Renal pelvis (tissue), 4 donors: ENCODE data around the gene CD2. TPM values are rescaled to one million over a fixed set of nuclear protein-coding genes. Genes with fewer than 3 reads are reported as not detected.
A peak's percentile ranks its signal among the peaks of the same experiment; 100 is the strongest.

Source experiments
- DNase-seq: peaks from one replicate; pipeline ENCODE4 v3.0.0-alpha.2; 2013
- polyA plus RNA-seq, 3 donors: library from polyadenylated mRNA; unstranded; fragments of 120-200 nt; gene quantifications; one replicate each; pipeline ENCODE4 v1.2.1, GENCODE V29; 2013; ENCODE audit not compliant: insufficient read length in 3 of 3

CD2 gene
- polyA plus RNA-seq, 3 donors = 0.14 to 0.36 TPM; not detected in 1

DNA sequence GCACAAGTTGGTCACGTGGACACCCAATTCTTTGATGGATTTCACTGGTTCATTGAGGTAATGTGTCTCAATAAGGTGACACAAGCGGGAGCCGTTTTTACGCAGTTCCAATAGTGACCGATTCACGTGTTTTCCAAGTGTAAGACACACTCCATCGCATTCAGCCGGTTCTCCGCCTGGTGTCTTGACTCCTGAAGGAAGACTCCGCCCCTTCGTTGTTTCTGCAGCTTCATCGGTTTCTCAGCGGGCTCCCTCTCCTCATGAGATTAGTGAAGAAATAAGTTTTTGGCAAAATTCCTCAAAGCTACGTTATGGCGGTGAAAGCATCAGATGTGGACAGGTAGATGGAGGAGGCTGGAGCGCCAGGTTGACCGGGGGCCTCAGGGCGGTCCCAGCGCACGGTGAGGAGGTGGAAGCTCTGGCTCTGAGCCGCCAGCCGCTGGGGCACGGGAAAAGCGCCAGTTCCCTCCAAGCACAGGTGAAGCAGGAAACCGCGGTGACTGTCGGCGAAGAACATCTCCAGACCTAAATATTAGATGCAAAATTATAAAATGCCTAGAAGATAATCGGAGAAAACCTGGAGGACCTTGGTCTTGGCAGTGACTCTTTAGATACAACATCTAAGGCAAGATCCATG lies 21.0 kb downstream of the CD2 start:
- no peak for DNase-seq

DNA sequence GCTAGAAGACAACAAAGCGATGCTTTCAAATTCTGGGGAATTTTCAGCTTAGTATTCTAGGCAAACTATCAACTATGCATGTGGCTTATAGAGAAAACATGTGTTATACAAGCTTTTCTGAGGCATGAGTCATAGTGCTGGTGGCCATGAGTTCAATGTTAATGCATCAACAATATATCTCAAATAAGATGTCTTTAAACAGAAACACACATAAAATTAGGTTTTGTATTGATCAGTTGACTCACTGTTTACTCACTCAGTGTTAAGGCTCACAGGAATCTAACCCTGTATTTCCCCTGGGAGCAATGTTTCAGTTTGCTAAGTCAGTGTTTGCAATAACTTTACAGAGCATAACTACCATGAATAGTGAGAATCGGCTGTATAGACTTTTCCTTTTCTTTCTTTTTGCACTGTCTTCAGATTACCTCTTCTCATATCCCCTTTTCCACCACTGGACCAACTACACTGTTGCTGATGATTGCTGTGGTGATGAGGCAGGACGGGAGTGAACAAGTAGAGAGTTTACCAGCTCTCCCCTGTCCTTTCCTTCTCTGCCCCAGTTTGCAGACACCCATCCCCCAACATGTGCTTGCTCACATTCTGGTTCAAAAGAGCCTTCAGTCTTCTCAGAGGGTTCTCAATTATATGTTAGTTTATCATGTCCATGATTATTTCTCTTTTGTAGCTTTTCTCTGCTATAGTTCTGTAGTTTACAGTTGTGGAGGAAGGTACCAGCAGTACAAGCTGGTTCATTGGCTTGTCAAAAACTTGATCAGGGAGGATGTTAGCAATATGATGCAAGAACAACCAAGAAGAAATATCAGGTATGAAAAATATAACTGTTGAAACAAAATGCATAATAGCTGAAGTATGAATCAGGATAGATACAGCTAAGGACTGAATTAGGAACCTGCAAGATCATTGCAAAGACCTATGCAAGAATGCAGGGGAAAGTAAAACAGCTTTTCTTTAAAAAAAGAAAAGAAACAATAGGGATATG lies 23.9 kb downstream of the CD2 start:
- no peak for DNase-seq

DNA sequence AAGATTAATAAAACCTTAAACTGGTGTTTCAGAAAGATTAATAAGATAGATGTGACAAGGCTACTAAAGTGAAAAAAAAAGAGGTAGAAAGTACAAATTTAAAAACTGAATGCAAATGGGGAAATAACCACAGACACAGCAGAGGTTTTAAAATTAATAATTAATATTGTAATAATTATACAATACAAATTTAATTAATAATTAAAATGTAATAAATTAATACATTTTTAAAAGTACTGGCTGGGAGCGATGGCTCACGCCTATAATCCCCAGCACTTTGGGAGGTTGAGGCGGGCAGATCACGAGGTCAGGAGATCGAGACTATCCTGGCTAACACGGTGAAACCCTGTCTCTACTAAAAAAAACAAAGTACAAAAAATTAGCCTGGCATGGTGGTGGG lies 26.8 kb downstream of the CD2 start:
- no peak for DNase-seq

DNA sequence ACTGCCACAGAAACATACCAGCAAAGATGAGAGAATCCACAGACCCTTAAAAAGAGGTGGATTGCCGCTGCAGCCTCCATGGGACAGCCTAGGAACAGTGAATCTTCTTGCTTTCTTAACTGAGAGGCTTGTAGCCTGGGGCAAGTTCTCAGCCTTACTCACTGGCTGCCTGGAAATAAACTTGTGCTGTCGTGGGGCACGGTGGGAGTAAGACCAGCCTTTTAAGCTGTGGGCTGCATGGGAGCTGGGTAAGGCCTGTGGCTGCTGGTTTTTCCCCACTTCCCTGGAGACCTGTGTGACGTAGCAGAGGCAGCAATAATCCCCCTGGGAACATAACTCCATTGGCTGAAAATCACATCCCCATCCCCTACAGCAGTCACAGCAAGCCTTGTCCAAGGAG lies 30.8 kb downstream of the CD2 start:
- no peak for DNase-seq

DNA sequence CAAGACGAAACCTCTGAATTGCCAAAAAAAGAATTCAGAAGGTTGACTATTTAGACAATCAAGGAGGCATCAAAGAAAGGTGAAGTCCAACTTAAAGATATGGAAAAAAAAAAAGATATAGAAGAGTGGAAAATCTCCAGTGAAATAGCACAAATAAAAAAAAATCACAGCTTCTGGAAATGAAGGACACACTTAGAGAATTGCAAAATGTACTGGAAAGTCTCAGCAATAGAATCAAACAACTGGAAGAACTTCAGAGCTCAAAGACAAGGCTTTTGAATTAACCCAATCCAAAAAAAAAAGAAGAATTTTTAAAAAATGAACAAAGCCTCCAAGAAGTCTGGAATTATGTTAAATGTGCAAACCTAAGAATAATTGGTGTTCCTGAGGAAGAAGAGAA lies 31.8 kb downstream of the CD2 start:
- no peak for DNase-seq

DNA sequence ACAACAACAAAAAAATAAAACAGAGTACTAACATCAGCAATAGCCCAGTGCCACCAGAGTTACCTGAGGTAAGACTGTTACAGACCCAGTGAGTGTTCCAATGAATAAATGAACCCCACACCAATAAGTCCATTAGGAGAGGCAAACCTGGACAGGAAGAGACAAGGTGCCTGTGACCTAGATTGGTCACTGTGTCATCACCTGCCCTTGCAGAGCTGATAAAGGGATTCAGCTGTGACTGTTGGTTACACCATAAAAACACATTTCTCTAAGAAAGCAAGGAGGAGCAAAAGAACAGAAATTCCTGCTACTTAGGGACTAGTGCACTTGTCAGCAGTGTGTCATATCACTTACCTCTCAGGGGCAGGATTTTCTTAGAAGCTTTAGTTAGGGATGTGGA lies 37.5 kb downstream of the CD2 start:
- no peak for DNase-seq

DNA sequence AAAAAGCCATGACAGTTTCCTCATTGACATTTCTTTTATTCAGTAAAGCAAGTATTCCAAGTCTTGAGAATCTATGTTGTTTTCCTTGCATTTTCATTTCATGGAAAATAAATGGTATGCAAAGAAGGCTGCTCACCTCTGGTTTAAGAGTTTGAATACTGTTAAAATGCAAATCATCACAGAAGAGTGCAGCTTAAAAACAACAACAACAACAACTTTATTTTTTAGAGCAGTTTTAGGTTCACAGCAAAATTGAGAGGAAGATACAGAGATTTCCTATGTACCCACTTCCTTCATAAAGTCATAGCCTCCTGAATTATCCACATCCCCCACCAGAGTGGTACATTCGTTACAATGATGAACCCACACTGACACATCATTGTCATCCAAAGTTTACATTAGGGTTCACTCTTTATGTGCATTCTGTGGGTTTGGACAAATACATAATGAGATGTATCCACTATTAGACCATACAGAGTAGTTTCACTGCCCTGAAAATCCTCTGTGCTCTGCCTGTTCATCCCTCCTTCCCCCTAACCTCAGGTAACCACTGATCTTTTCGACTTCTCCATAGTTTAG lies 39.2 kb downstream of the CD2 start:
- DNase-seq = no peak

DNA sequence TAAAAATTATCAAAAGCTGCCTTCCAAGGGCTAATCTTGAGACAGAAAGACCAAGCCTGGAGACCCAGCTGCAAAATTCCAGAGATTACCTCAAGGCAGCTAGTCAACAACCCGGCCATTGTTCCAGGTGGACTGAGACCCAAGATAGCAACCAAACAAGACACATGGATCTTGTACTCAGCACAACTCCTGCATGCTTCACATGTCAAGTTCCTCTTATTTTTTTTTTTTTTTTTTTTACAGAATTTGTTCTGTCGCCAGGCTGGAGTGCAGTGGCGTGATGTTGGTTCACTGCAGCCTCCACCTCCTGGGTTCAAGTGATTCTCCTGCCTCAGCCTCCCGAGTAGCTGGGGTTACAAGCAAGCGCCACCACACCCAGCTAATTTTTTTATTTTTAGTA lies 40.1 kb downstream of the CD2 start:
- DNase-seq = no peak

DNA sequence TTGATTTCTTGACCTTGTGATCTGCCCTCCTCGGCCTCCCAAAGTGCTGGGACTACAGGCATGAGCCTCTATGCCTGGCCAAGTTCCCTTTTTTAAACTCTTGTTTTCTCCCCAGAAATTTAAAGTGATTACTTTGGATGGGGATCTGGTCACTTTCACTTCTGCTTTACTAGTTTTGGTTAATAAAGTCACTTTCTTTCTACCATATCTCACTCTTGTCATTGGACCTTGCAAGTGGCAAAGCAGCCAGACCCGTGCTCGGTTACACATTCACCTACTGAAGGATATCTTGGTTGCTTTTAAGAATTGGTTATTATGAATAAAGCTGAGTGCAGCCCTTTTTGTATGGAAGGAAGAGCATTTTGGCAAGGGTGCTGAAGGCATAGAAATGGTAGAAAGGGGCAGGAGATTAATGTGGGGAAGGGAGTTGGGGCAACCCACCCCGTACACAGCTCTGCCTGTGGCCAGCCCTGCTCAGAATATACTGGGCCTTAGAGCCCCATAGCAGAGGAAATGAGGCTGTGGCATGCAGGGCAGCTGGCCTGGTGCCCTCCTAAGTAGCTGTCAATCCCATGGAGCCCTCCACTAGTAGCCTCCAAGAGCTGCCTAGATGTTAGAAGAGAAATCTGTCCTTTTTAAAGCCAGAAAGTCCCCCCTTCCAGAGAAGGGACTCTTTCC lies 40.7 kb downstream of the CD2 start:
- DNase-seq = no peak

DNA sequence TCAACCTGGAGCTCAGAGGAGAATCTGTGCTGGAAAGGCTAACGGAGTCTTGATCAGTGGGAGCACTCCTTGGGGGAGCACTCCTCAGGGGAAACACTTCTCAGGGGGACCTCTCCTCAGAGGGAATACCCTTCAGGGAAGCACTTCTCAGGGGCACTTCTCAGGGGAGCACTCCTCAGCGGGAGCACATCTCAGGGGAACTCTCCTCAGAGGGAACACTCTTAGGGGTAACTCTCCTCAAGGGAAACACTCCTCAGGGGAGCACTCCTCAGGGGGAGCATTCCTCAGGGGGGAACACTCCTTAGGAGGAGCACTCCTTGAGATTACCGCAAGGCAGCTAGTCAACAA lies 41.2 kb downstream of the CD2 start:
- no peak for DNase-seq

DNA sequence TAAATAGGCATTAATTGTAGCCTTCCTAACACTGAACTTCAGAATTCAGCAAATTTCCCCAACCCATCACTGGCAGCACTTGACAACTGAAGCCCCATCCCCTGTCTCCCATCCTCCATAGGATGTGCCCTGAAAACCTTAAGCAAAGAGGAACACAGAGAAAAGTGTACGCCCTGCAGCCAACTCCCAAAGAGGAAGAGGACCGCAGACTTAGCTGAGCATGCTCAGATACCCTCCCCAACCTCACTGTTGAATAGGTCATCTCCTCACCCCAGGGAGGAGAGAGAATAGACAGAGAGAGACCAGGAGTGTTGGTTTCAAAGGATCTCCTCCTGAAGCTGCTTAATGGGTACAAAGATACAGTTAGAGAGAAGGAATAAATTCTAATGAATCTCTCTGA lies 50.5 kb downstream of the CD2 start:
- DNase-seq = no peak

DNA sequence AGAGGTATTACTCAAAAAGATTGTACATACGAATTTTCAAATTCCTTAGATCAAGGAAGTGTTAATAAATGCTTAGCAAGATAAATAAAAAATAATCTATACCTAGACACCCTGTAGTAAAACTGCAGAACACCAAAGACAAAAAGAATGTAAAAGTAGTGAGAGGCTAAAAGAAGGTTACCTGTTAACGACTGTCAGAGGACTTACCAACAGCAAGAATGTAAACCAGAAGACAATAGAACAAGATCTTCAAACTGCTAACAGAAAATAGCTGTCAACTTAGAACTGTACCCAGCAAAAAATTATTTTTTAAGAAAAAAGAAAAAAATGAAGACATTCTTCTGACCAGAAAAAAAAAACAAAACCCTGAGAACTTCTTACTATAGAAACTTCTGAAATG lies 51.2 kb downstream of the CD2 start:
- DNase-seq = no peak

DNA sequence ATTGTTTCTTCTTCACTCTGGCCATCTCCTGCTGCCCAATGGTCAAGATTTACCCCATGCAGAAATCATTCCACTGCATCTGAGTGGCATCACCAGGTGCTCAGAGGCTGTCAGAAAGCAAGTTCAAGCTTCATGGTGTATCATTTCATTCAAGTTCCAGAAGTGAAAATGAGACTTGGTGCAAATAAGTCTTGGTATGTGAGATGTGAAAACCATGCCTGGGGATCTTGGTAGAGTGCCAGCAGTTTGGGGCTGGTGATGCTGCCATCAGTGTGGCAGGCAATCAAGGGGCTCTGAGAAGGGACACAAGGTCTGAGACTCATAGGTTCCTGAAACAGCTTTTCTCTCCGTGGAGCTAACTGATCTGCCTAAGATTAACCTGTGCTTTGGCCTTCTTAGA lies 52.0 kb downstream of the CD2 start:
- DNase-seq = no peak

DNA sequence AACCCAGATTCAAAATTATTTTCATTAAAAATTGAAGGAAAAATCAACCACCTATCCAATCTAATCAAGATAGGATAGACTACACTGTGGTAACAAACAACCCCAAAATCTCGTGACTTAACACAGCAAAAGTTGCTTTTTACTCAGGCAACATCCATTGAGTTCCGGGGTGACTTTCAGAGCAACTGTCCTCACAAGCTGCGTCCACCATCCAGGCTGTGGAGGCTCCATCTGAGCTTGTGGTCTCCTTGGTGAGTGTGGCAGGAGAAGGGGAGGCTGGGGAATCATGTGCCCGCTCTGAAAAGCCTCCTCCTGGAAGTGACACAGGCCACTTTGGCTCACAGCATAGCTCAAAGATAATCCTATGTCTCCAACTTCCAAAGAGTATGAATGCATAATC lies 52.4 kb downstream of the CD2 start:
- DNase-seq = no peak

DNA sequence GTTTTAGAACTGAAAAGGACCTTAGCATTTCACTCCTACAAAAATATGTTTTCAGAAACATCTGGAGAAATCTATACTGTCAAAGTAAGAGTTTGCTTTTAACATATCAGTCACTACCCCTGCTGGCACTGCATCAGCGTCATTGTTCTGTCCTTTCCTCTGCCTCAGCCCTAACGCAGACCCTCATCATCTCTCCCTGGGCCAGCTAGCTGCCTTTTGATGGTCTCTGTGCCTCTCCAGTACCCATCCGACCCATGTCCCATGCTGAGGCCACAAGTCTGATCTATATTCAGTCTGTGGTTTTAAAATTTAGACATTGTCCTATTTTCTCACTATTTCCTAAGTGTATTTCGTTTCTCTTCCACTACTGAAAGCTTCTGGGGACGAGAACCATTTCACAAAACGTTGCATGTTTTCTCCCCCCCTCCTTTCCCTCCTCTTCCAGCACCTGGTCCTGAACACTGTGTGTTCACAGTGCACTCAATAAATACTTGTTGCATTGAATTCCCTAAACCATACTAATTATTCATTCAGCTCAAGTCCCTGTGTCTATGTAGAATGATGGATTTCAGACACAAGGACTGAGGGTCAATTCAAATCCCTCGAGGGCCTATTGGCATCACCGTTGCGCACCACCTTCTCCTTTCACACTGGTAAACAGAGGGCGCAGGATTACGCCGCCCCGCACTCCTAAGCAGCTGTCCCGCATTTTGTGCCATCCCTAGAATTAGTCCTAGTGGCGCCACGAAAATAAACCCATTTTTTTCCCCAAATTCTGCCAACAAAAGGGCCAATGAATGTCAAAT lies 53.4 kb downstream of the CD2 start:
- no peak for DNase-seq

DNA sequence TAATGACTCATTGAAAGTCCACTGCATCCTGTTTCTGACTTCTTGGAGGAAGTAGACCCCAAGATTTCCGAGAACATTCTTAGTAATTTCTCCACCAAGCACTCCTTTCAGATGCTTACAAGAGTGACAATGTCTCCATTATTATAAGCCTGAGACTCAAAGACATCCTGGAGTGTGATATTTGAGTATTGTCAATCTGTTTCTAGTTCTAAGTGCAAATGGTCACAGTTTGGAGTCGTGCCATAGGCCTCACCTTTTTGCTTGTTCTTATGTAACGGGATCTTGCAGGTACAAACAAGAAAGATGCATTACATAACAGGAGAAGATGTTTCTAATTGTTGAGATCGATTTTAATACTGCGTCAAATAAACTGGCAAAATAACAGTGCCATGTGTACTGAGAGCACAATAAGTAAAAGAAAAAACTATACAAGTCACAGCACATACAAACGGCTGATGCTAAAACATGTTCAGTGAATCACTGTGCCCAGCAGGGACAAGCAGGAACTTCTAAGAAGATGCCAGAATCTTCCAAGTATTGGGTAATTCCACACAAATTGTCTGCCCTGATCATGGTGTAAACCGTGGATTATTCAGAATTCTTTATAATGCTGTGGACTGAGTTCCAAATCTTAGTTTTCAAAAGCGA lies 54.1 kb downstream of the CD2 start:
- no peak for DNase-seq

DNA sequence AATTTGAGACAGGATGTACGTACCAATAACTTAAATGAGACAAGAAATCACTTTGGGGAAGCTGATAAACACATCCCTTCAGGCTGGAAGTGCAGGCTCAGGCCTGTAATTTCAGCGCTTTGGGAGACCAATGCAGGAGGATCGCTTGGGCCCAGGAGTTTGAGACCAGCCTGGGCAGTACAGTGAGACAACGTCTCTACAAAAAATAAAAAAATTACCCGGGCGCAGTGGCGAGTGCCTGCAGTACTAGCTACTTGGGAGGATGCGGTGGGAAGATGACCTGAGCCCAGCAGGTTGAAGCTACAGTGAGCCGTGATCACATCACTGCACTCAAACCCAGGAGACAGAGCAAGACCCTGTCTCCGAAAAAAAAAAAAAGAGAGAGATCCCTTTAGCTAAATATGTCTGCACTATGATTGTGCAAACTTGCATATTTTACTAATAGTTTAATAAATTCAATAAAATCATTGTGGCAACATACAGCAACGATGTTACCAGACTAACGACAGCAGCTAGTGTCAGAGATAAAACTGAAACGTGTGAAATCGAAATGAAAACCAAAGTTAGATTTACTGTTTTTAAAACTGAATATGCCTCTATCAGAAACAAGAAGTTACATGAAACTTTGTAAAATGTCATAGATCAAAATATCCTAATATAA lies 54.7 kb downstream of the CD2 start:
- DNase-seq = no peak

DNA sequence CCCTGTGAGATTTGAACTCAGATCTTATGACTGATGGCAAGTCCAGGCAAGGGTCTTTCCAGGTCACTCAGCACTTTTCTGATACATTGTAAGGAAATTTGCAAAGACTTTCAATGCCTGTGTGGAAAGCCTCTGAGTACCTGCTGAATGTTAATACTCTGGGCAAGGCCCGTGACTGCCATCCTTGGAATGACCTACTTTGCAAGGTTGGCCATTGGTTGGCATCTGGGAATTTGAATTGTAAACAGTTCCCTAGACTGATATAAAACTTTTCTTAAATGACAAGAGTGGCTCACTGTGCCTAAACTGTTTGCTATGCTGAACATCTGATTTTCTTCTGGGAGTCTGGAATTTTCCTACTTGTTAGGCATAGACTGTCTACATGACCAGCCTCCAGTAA lies 57.1 kb downstream of the CD2 start:
- DNase-seq = no peak

DNA sequence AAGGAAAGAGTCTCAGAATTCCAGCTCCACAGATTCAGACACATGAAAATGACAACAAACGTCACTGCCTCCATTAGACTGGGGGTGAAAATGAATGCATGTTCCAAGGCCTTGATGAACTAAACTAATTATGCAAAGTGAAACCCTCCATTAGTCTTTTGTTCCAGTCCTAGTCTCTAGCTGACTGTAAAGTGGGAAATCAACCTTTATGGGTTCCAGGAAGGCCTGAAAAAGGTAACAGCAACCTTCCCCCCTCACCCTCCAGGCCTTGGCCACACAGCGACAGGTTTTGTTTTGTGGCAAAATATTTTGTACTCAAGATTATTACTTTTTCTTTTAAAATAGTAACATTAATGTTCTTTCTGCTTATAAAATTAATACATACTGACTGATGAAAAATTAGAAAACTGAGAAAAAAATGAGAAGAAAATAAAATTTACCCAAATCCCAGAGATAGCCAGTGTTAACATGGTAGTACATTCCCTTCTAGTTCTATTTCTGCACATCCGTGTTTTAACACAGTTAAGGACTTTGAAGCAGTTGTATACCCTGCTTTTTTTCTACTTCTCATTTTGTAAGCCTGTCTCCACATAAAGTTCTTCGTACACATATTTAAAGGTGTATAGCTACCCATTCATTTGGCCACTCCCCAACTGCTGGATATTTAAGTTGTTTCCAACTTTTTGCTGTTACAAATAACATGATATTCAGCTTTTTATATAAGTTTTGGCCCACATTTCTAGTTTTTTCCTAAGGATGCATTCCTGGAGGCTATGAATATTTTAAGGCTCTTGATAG lies 60.9 kb downstream of the CD2 start:
- no peak for DNase-seq

DNA sequence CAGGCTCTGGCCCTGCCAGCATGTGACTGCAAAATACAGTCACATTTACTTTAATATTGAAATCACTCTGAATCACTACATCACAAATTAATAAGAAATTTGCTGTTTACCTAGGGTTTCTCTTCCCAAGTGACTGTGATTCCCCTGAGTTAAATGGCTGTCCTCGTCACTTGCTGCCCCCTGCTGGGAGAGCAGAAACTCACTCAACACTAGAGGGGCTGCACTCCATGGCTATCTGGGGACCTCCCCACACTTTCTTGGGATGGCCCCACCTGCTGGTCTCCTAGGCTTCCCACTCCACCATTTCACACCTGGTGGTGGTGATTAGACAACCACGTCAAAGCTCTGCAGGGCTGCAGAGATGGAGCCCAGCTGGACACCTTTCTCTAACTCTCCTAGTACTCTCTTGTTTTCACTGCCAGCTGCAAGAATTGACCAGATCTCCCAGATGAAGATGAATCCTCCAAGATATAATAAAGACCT lies 63.4 kb downstream of the CD2 start:
- peak; percentile 10 for DNase-seq
